HG03175 (cell line): Measurements from ENCODE around the gene SMARCC2.
A peak's percentile ranks its signal among the peaks of the same experiment; 100 is the strongest.

Source experiments
- ATAC-seq: cut with Tn5 transposase; IDR thresholded peaks from one replicate; pipeline ENCODE4 v1.9.1; 2021; ENCODE audit warnings: mild to moderate bottlenecking, moderate library complexity; ENCODE audit not compliant: unreplicated experiment

The SMARCC2 gene

DNA sequence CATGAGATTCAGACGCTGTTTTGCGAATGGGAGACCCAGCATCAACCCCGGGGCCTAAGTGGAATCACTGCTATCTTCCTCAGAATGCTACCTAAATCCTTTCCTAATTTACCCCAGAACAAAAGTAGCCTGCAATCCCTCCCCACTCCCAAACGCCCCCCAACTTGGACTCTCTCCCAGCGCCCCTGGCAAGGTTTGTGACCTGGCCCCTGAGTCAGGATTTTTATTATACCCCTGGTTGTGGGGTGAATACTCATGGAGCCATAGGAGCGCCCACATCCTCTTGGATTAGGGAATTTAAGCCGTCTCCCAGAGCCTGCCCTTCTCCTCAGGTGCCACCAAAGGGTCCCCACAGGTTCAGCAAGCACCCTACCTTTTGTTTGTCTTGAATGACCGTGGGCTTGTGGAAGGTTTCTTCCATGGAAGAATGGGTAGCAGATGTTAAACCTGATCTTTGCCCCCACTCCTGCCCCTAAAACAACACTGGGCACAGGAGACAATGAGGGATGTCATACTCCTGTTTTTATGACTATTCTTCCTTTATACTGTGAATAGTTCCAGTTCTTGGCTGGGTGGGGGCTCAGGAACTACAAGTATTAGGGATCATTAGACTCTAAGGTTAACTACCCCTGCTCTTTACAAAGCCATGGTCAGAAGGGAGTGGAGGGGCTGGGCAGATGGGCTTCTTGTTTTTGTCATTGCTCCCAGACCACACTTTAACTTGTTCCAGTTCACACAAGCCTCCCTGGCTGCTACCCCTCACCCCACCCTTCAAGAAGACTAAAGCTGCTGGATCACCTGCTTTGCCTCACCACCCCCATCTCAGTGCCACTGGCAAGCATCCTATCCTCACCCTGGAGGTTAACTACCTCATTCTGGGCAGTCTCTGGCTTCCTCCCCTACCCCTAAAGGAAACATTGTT lies 36.3 kb downstream of the SMARCC2 start:
- ATAC-seq = no peak

DNA sequence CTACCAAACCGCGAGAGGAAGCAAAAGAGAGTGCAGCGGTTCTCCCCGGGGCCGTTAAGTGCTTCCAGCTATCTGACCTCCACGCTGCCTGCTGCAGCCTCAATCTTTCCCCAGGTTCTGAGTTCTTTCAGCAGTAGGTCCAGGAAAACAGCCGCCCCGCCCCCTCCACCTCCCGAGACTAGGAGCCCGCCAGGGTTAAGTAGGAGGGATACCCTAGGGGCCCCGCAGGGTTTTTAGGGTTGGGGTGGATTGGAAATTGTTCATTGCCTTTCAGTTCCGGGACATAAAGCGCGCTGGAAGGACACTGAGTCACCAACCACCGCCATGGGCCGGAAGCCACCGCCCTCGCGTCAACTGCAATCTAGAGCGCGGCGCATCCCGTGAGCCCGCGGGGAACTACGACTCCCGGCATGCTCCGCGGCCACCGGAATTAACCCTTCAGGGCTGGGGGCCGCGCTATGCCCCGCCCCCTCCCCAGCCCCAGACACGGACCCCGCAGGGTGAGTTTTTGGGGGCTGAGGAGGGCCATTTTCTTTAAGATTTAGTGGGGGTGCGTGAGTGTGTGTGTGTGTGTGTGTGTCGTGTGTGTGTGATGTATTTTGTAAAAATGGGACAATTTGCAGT lies 37.0 kb downstream of the SMARCC2 start, which contains the start of gene MYL6B:
Gene MYL6B, plus strand, starts transcription at position 456 of the 624 bp plus-strand sequence. CDS start 1,332 bp downstream, outside the sequence.
- ATAC-seq = peak; percentile 90

DNA sequence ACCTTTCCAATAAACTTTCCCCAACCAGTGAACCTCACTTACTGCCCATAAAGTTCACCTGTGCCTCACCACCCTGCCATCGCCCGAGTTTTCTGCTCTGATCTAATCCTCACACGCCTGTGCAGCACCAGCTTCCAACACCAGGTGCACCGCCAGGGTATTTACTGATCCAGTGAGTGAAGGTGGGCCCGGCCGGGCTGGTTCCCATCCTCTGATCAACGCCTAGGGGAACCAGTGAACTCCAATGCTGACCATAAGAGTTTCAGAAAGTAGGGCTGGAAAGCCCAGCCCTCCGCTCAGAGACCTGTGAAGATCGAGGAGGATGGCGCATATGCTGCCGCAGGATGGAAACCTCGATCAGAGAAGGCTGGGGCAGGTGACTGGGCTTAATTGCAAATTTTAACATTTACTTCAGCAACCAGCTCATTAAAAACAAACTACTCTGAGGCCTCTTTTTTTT lies 37.6 kb downstream of the SMARCC2 start:
- peak; percentile 54 for ATAC-seq

DNA sequence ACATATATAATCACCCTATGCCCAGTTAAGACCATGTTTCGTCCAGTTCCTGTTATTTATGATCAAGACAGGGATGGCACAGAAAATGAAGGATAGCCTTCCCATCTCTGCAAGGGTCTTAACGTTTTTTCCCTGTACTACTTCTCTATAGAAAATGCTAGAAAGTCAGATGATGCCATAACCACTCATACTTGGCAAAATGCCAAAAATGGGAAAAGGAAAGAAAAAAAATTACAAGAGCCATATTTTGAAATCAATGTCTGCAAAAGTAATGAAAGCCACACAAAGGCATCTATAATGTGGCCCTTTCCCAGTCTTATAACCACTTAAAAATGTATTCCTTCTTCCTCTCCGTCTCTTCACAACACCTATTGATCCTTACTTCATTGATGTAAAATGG lies 38.7 kb downstream of the SMARCC2 start:
- ATAC-seq = no peak

- ATAC-seq = no peak
Observed at GRCh38 chr12:56146492-56147460, 42.5 kb downstream of the SMARCC2 start.

- no peak for ATAC-seq
Observed at GRCh38 chr12:56145217-56145616, 44.1 kb downstream of the SMARCC2 start.

GRCh38 chr12:56143870-56144269 lies 45.4 kb downstream of the SMARCC2 start:
- ATAC-seq = no peak

DNA sequence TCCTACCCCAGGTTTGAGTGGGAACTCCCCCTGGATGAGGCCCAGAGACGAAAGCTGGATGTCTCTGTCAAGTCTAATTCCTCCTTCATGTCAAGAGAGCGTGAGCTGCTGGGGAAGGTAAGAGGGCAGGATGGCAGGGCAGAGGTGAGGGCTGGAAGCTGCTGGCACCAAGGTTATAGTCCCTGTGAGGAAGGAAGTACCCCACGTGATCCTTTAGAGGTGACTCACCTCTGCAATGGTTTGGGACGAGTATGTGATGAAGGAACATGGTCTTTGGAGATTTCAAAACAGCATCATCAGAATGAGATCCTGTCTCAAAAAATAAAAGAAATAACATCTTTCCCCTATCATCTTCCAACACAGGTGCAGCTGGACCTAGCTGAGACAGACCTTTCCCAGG lies 46.1 kb downstream of the SMARCC2 start:
- ATAC-seq = no peak

DNA sequence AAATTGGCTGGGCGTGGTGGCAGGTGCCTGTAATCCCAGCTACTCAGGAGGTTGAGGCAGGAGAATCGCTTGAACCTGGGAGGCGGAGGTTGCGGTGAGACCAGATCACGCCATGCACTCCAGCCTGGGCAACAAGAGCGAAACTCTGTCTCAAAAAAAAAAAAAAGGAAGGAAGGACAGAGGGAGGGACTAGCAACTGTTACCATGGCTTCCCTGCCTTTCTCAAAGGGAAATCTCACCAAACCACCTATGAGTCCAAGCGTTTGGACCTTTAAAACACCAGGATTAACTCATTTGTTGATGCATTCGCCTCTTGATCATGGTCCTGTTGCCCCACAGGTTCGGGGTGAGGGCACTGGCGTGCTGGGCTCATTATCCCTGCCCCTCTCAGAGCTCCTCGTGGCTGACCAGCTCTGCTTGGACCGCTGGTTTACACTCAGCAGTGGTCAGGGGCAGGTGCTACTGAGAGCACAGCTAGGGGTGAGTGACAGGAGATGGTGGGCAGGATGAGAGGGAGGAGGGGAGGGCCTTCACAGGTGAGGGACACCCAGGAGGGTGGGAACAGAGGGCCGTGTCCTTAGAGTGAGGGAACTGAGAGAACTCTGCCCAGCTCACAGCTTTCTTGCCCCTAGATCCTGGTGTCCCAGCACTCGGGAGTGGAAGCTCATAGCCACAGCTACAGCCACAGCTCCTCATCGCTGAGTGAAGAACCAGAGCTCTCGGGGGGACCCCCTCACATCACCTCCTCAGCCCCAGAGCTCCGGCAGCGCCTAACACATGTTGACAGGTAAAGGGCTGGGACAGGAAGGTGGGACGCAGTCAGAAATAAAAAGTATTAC lies 47.1 kb downstream of the SMARCC2 start:
- ATAC-seq = no peak

- ATAC-seq = no peak
Observed at GRCh38 chr12:56137853-56138571, 51.3 kb downstream of the SMARCC2 start.

- ATAC-seq = no peak
Observed at GRCh38 chr12:56134897-56135296, 54.4 kb downstream of the SMARCC2 start.

DNA sequence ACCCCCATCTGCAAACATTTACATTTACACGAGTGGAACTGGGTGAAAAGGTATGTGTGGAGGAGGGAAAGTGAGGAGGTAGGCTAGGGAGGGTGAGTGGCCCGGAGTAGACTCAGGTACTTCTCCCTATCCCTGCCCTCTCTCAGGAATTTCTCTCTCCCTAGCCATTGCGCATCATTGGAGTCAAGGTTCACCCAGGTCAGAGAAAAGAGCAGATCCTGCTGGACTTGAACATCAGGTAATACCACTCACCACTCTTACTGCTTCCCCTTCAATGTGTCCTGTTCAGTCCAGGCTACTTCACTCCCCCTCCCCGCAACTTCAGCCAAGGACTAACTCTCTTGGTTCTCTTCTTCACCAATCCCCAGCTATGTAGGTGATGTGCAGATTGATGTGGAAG lies 58.4 kb downstream of the SMARCC2 start:
- no peak for ATAC-seq

DNA sequence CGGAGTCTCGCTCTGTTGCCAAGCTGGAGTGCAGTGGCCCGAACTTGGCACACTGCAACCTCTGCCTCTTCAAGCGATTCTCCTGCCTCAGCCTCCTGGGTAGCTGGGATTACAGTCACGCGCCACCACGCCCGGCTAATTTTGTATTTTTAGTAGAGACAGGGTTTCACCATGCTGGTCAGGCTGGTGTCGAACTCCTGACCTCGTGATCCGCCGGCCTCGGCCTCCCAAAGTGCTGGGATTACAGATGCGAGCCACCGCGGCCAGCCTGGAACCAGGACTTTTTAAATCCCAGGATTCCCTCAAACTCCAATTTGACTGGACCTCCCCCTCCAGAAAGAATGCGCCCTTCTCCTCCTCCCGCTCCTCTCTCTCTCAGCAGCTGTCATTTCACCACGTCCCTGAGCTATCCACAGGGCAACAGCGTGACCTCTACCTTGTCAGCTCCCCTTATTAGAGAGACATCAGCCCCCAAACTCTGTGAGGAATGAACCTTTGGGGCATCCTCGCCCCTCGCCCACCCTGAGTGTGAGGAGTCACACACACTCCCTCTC lies 59.3 kb downstream of the SMARCC2 start:
- ATAC-seq = no peak

DNA sequence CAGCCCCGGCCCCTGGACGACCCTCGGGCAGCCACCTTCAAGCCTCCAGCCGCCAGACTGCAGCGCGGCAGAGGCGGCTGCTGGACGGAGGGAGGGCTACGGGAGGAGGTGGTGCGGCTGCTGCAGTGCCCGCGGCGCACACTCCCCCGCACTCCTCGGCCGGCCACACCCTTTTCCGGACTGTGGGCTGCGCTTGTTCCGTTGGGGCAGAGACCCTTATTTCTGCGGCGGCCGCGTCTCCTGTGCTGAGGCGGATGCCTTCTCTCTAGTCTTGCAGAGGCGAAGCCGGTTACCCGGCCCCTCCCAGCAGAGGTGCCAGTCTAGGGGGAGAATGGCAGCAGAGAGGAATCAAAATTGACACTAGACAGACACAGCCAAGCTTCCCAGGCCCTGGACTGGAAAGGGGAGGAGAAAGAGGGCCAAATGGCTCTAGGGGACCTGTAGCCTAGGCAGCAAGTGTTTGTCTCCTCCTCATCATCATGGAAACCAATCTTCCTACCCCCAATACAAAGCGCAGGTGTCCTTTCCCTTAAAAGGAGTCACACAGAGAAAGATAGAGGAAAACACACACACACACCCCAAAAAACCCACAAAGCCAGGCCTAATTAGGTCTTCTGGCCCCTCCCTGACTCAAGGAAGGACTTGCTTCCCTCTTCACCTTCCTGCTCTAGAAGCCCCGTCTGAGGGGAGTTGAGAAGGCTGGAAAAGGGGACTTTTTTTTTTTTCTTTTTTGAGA lies 59.9 kb downstream of the SMARCC2 start:
- ATAC-seq = no peak

- no peak for ATAC-seq
Observed at GRCh38 chr12:56128670-56129205, 60.5 kb downstream of the SMARCC2 start.

DNA sequence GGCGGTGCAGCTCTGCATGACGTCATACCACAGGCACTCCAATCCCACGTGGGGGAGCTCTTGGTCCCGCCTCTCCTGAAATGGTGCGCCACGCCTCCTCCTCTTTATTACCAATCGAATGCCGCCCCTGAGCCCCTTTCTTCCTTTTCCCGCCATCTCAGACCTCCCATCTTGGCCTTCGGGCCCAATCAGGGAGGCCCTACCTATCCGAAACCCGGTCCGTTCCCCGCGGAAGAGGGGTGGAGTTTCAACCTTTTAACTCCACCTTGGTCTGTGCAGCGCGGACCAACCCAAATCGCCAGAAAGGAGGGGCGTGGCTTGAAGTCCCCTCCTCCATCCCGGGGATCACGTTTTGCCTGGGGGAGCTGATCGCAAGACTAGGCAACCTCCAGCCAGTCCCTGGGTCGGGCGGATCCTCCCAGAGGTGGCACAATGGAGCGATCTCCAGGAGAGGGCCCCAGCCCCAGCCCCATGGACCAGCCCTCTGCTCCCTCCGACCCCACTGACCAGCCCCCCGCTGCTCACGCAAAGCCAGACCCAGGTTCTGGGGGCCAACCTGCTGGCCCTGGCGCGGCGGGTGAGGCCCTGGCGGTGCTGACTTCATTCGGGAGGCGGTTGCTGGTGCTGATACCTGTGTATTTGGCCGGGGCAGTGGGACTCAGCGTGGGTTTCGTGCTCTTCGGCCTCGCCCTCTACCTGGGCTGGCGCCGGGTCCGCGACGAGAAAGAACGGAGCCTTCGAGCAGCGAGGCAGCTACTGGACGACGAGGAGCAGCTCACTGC lies 61.2 kb downstream of the SMARCC2 start, which contains the start of gene ESYT1:
Gene ESYT1, plus strand, starts transcription at position 380 of the 782 bp plus-strand sequence. Its CDS starts 53 bp downstream, at position 433.
- ATAC-seq = peak; percentile 89

- ATAC-seq = no peak
Observed at GRCh38 chr12:56127485-56127887, 61.8 kb downstream of the SMARCC2 start.
